ENCODE measurements around the gene ARFGEF3.

GRCh38 chr6:138182939-138183789, 21.4 kb downstream of the ARFGEF3 start:
- TF ChIP-seq POLR2A (IDR thresholded peaks at IDR 0.05; ENCODE audit: low read depth) (no peak), POLR2AphosphoS5 (IDR thresholded peaks at IDR 0.05) (no peak), CTCF (IDR thresholded peaks at IDR 0.05) (no peak), EP300 (IDR thresholded peaks at IDR 0.05) (no peak)
